ENCODE data around the gene S100A16. TPM values are rescaled to one million over a fixed set of nuclear protein-coding genes. Genes with fewer than 3 reads are reported as not detected.
"Not testable (repeated sequence)": the region's sequence is repeated elsewhere in the genome, so short reads cannot be mapped to it uniquely, and the experiment has no call there.

Gene S100A16
- total RNA-seq, 1 donor from 2014 or later, result not detected

DNA sequence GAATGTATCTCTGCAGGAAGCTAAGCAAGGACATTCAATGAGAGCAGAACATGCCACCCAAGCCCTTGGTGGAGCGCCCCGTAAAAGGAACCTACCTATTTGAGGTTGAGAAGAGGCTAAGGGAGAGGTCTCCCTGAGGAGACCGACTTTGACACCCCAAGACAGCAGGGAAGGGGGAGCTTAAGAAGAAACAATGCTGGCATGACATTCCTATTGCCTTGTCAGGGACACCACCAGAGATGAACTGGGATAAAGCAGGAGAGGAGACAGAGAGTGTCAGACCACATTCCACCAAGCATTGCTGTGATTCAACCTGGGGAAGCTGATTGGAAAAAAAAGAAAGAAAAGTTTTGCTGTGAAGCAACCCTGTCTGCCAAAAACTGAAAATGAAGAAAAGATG lies 34.0 kb downstream of the S100A16 start:
- no peak for ATAC-seq (ENCODE audit: low read depth)
- Mint-ChIP-seq H3K27ac (no peak overlapping the region), H3K36me3 (ENCODE audit: low read depth) (no peaks in the 10 kb centered on the region), H3K4me3 (no peak overlapping the region), H3K4me1 (peaks cover 2% of the 10 kb centered on the region), H3K27me3 (peaks cover 4% of the 10 kb centered on the region), H3K9me3 (no peaks in the 10 kb centered on the region)
- ChIA-PET POLR2A (interaction anchor here (3.6 kb wide), 1 partner anchor 55 kb away, joined by 24 read pairs; the partner anchor contains the start of gene CHTOP), CTCF (no interaction called here)
- DNase-seq, result no peak
- intact Hi-C loops (cut with micrococcal nuclease), result no loop called here
- TF ChIP-seq, protein P1, sequence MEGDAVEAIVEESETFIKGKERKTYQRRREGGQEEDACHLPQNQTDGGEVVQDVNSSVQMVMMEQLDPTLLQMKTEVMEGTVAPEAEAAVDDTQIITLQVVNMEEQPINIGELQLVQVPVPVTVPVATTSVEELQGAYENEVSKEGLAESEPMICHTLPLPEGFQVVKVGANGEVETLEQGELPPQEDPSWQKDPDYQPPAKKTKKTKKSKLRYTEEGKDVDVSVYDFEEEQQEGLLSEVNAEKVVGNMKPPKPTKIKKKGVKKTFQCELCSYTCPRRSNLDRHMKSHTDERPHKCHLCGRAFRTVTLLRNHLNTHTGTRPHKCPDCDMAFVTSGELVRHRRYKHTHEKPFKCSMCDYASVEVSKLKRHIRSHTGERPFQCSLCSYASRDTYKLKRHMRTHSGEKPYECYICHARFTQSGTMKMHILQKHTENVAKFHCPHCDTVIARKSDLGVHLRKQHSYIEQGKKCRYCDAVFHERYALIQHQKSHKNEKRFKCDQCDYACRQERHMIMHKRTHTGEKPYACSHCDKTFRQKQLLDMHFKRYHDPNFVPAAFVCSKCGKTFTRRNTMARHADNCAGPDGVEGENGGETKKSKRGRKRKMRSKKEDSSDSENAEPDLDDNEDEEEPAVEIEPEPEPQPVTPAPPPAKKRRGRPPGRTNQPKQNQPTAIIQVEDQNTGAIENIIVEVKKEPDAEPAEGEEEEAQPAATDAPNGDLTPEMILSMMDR (IDR thresholded peaks at IDR 0.05), result no peak

- DNase-seq, result no peak
- Mint-ChIP-seq H3K36me3 (ENCODE audit: low read depth) (no peaks in the 10 kb centered on the region), H3K4me1 (peaks cover 2% of the 10 kb centered on the region), H3K4me3 (no peak overlapping the region), H3K9me3 (no peaks in the 10 kb centered on the region), H3K27me3 (peaks cover 4% of the 10 kb centered on the region), H3K27ac (no peak overlapping the region)
- ChIA-PET POLR2A (interaction anchor here (0.6 to 3.6 kb wide), 2 partner anchors 55 to 82 kb away, joined by 3 to 24 read pairs; partner anchors contain the start of gene CHTOP), CTCF (no interaction called here)
- no peak for ATAC-seq (ENCODE audit: low read depth)
- TF ChIP-seq, protein P1 (IDR thresholded peaks at IDR 0.05), result no peak
- intact Hi-C loops (cut with micrococcal nuclease), result no loop called here
Measured at GRCh38 chr1:153578490-153578889, 34.4 kb downstream of the S100A16 start.

- H3K36me3 Mint-ChIP-seq (ENCODE audit: low read depth), result no peaks in the 10 kb centered on the region
- CTCF ChIA-PET, result interaction anchor here (0.8 to 2.6 kb wide), 3 partner anchors 50 to 67 kb away, joined by 3 to 9 read pairs (median 6); partner anchors contain the start of genes S100A1 and S100A13
- DNase-seq (no peak), ATAC-seq (ENCODE audit: low read depth) (no peak)
- intact Hi-C loops (cut with micrococcal nuclease), result no loop called here
- POLR2A ChIA-PET, result interaction anchor here (0.5 to 3.6 kb wide), 4 partner anchors 18 to 419 kb away, joined by 3 to 24 read pairs (median 3); partner anchors contain the start of gene CHTOP
- peaks cover 10% of the 10 kb centered on the region for H3K4me1 Mint-ChIP-seq
- no peaks in the 10 kb centered on the region for H3K9me3 Mint-ChIP-seq
- peaks cover 4% of the 10 kb centered on the region for H3K27me3 Mint-ChIP-seq
- H3K27ac Mint-ChIP-seq, result no peak overlapping the region
- H3K4me3 Mint-ChIP-seq, result no peak overlapping the region
- TF ChIP-seq, protein P1 (IDR thresholded peaks at IDR 0.05), result no peak
Measured at GRCh38 chr1:153577624-153578051, 35.3 kb downstream of the S100A16 start.

GRCh38 chr1:153577138-153577537 lies 35.8 kb downstream of the S100A16 start:
- CTCF ChIA-PET, result interaction anchor here (0.8 to 2.6 kb wide), 3 partner anchors 50 to 67 kb away, joined by 3 to 9 read pairs (median 6); partner anchors contain the start of genes S100A1 and S100A13
- intact Hi-C loops (cut with micrococcal nuclease), result no loop called here

DNA sequence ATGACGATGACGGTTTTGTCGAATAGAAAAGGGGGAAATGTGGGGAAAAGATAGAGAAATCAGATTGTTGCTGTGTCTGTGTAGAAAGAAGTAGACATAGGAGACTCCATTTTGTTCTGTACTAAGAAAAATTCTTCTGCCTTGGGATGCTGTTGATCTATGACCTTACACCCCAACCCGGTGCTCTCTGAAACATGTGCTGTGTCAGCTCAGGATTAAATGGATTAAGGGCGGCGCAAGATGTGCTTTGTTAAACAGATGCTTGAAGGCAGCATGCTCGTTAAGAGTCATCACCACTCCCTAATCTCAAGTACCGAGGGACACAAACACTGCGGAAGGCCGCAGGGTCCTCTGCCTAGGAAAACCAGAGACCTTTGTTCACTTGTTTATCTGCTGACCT lies 37.4 kb downstream of the S100A16 start:
- CTCF ChIA-PET, result interaction anchor here (1.1 to 2.6 kb wide), 2 partner anchors 52 to 58 kb away, joined by 3 to 9 read pairs; partner anchors contain the start of genes CHTOP, S100A1 and S100A13

More at GRCh38 chr1:153577138-153577537, 35.8 kb downstream of the S100A16 start:
- no peak for DNase-seq
- Mint-ChIP-seq H3K4me1 (peaks cover 14% of the 10 kb centered on the region), H3K9me3 (no peaks in the 10 kb centered on the region), H3K27me3 (peaks cover 4% of the 10 kb centered on the region), H3K4me3 (no peak overlapping the region), H3K36me3 (ENCODE audit: low read depth) (no peaks in the 10 kb centered on the region), H3K27ac (peak overlapping the region; percentile 14)
- TF ChIP-seq, protein P1 (IDR thresholded peaks at IDR 0.05), result no peak
- ATAC-seq (ENCODE audit: low read depth), result no peak
- POLR2A ChIA-PET, result interaction anchor here (0.5 to 3.6 kb wide), 3 partner anchors 19 to 420 kb away, joined by 3 to 24 read pairs (median 3); partner anchors contain the start of gene CHTOP

DNA sequence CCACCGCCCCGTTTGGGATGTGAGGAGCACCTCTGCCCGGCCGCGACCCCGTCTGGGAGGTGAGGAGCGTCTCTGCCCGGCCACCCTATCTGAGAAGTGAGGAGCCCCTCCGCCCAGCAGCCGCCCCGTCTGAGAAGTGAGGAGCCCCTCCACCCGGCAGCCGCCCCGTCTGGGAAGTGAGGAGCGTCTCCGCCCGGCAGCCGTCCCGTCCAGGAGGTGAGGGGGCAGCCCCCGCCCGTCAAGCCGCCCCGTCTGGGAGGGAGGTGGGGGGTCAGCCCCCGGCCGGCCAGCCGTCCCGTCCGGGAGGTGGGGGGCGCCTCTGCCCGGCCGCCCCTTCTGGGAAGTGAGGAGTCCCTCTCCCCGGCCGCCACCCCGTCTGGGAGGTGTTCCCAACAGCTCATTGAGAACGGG lies 37.9 kb downstream of the S100A16 start:
- H3K9me3 Mint-ChIP-seq; POLR2A ChIA-PET; H3K27me3 Mint-ChIP-seq; DNase-seq; CTCF ChIA-PET; intact Hi-C loops (cut with micrococcal nuclease); H3K4me3 Mint-ChIP-seq; ATAC-seq (ENCODE audit: low read depth); H3K36me3 Mint-ChIP-seq (ENCODE audit: low read depth); H3K27ac Mint-ChIP-seq: not testable (repeated sequence)
- peaks cover 14% of the 10 kb centered on the region for H3K4me1 Mint-ChIP-seq

More for the DNA sequence above, 37.4 kb downstream of the S100A16 start:
- H3K27me3 Mint-ChIP-seq; H3K36me3 Mint-ChIP-seq (ENCODE audit: low read depth); ATAC-seq (ENCODE audit: low read depth); DNase-seq; H3K9me3 Mint-ChIP-seq; H3K27ac Mint-ChIP-seq; H3K4me3 Mint-ChIP-seq; intact Hi-C loops (cut with micrococcal nuclease): not testable (repeated sequence)
- POLR2A ChIA-PET, result interaction anchor here (1.0 to 1.5 kb wide), 2 partner anchors 17 to 23 kb away, joined by 3 to 4 read pairs; no protein-coding TSS in a partner anchor
- peaks cover 14% of the 10 kb centered on the region for H3K4me1 Mint-ChIP-seq
